ENCODE measurements around the gene RASGRP1. TPM values are rescaled to one million over a fixed set of nuclear protein-coding genes. Genes with fewer than 3 reads are reported as not detected.
A peak's percentile ranks its signal among the peaks of the same experiment; 100 is the strongest.

RASGRP1 gene
- total RNA-seq, 1 experiment from 2014 or later = 1.1 TPM

DNA sequence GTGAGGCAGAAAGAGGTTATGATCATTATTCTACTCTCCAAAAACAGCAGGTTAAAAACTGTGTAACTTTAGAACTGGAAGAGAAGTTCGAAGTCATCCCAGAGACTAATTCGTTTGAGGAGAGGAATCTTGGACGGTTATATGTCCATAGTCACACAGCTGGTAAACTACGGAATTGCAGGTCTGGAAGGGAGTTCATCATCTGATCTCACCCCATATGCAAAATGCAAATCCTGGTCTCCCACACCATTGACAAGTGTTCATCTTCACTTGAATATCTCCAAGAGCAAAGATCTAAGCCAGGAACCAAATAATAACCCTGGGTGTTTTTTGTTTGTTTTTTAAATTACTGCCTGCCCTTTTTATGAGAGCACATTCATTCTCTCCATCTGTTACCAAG lies 57.6 kb downstream of the RASGRP1 start:
- no peak for DNase-seq (ENCODE audit: low read depth)

DNA sequence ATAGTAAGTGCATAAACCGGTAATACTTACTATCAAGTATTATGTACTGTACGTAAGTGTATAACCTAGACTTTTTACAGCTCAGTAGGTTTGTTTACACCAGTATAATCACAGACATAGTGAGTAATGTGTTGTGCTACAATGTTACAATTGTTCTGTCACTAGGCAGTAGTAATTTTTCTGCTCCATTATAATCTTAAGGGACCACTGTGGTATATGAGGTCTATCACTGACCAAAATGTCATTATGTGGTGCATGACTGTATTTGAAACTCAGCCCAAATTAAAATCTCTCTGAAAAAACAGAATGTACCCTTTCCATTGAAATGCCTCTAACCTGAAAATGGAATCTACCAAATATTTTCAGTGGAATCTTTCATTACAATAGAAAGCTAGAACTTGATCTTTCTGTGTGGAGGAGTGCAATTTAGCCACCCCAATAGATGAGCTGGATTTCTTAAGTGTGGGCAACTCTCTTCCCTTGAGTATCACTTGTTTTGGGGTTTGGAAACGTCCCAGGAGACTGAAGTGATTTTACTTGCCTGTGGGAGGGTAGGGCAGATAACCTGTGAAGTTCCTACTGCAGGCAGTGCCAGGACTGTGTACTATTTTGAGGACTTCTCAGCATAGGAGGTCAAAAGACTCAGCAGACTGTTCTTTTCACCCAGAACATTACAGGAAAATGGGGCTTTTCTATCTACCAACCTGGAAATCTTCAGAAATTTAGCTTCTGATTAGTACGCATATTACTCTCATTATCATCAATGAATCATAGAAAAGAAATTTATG lies 59.7 kb downstream of the RASGRP1 start:
- DNase-seq (ENCODE audit: low read depth) = no peak

DNA sequence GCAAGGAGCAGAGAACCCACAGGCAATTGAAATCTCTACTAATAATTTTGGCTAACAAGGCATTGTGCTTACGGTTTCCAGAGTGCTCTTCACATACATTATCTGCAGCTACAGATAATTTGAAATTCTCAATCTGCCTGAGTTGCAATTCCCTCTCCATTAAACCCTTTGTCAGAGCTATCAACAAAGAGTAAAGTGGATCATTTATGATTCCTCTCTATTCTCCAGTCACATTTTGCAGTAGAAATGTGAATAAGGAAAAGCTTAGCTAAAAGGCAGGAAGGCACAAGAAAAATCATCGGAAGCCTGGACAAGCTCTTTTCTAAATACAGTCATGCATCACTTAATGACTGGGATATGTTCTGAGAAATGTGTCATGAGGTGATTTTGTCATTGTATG lies 61.1 kb downstream of the RASGRP1 start:
- DNase-seq (ENCODE audit: low read depth) = no peak

DNA sequence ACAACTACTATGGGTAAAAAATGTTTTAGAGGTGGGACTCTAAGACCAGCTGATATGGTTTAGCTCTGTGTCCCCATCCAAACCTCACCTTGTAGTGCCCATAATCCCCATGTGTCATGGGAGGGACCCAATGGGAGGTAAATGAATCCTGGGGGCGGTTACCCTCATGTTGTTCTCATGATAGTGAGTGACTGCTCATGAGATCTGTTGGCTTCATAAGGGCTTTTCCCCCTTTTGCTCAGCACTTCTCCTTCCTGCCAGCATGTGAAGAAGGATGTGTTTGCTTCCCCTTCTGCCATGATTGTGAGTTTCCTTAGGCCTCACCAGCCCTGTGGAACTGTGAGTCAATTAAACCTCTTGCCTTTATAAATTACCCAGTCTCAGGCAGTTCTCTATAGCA lies 65.0 kb downstream of the RASGRP1 start:
- no peak for DNase-seq (ENCODE audit: low read depth)

DNA sequence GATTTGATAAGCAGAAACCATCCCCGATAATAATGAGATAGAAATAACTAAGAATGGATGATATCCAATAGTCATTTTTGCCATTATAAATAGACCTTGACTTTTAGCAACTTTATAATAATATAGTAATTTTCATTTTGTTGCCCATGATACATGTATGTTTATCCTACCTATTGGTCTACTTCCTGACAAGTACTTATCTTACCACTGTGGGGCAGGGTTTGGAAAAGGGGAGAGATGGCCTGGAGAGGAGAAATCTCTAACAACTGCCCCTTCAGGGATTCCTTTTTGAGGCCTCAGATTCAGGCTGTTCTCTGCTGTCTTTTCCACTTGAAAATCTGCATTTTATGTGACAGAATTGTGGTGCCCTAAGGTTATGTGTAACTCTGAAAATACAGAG lies 68.5 kb downstream of the RASGRP1 start:
- no peak for DNase-seq (ENCODE audit: low read depth)

DNA sequence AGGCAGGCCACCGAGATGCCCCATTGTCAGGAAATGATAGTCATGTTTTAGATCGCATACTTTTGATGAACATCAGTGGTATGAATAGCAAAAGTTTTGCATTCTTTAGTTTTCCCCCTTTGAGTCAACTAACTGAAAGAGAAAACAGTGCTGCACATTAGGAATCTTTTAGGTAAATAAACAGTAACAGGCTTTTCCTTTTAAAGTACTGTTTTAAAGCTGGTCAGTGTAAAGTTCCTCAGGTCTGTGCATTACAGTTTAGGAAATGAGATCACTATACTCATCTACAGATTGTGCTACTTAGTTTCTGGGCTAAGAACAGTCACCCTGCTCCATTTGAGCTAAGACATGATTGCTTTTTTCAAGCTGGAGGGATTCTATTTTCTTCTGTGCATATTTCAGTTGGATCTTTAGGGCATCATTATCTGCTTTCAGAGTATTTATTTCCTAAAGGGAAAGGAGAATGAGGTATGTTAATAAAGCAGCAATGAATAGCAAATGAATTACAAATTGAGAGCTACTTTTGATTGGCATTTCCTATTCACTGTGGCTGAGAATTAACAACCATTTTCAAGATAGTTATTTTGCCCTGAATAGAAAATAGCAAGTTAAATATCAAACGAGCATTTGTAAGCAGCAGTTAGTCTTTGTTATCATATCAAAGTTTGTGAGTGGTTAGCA lies 74.2 kb downstream of the RASGRP1 start:
- no peak for DNase-seq (ENCODE audit: low read depth)

DNA sequence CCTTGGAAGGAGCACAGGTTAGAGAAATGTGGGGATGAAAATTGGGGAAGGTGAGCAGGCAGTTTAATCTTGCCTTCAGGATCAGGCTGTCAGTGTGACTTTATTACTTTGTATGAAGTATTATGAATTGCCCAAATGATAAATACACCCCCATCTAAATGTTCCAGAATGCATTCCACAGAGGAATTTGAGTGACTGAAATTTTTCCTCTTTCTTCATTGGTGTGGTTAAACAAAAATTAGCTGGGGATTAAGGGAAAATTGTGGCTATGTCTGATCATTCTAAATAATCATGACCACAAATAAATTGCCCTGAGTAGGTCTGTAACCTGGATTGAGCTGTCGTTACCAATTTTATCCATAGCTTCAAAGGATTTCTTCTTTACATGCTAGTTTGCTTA lies 77.2 kb downstream of the RASGRP1 start:
- DNase-seq (ENCODE audit: low read depth) = no peak

DNA sequence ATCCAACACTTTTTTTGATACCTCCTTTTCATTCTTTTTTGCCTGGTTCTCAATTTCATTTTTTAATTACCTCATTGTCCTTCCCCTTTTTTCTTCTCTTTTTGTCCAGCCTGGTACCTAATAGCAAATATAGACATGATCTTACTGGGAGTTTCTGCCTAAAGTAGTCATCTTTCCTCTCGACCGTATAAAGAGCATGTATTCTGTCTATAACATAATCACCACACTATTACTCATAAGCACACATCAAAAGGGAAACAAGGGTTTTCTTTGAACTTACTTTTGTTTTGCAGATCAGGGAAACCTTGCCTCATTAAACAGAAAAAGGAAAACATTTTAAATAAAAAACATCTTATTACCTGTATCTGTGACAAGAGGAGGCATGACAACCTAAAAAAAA lies 77.7 kb downstream of the RASGRP1 start:
- DNase-seq (ENCODE audit: low read depth) = no peak

DNA sequence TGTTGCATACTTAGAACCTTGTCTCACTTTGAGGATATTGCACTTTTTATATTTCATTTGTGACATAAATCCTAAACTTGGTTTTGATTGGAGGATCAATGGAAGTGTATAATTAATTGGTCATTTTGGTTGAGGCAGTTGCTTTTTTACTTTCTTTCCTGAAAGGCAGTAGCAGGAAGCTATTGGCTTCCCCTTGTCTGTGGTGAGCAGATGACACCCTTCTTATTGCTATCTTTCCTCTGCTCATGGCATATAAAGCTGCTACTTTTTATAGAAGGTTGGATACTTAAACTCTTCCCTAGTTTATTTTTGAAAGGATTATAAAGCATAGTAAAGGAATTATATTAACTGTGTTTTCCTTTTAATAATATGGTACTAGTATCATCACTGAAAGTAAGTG lies 82.0 kb downstream of the RASGRP1 start:
- no peak for DNase-seq (ENCODE audit: low read depth)

DNA sequence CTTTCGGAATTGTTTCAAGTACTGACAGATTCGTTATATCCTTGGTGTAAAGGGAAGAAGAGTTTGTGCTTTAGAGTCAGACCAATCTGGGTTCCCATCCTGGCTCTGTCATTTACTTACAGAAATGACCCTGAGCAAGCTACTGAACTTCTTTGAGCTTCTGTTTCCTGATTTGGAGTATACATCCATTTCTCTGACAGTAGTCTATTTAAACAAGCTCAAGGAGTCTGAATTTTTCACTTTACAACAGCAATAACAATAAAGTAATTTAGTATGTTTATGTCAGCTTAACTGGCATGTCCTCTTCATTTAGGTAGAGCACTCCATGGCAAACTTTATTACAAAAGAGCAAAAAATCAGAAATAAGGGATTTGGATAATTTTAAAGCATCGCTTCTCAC lies 82.9 kb downstream of the RASGRP1 start:
- no peak for DNase-seq (ENCODE audit: low read depth)

DNA sequence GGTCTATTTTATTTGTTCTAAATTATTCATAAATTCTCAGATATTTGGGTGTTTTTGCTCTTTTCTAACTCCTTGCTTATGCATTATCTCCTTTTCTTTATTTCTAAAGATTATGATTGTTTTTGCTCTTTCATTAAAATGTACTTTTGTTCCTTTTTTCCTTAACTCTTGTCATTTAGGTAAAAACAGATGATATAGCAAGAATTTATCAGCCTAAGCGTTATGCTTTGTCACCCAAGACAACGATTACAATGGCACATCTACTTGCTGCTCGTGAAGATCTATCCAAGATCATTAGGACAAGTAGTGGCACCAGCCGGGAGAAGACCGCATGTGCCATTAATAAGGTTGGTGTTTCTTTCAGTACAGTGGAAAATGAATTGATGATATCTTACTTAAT lies 83.5 kb downstream of the RASGRP1 start:
- DNase-seq (ENCODE audit: low read depth) = no peak

DNA sequence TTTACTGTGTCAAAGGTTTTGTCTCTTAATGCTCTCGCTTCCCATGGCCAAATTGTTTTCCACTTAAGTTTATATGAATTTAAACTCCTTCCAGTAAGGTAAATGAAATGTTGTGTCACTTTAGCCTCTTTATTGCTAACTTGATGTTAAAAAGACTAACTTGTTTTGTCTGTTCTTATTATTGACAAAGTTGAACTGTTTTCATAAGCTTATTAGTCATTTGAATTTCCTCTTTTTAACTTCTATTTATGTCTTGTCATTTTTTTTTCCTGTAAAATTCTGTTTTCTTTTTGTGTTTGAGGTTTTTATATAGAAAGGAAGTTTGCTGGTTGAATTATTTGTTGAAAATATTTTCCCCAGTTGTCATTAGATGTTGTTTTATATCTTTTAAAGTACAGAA lies 84.9 kb downstream of the RASGRP1 start:
- no peak for DNase-seq (ENCODE audit: low read depth)

DNA sequence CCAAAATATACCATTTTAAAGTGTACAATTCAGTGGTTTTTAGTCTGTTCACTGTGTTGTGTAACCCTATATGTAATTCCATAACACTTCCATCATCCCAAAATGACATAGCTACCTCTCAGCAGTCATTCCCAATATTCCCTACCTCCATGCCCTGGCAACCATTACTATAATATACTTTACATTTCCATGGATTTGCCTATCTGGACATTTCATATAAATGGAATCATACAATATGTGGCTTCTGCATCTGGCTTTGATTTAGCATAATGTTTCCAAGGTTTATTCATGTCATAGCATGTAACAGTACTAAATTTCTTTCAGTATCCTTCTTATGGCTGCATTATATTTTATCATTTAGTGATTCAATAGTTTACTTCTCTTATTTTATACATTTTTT lies 85.3 kb downstream of the RASGRP1 start:
- no peak for DNase-seq (ENCODE audit: low read depth)

DNA sequence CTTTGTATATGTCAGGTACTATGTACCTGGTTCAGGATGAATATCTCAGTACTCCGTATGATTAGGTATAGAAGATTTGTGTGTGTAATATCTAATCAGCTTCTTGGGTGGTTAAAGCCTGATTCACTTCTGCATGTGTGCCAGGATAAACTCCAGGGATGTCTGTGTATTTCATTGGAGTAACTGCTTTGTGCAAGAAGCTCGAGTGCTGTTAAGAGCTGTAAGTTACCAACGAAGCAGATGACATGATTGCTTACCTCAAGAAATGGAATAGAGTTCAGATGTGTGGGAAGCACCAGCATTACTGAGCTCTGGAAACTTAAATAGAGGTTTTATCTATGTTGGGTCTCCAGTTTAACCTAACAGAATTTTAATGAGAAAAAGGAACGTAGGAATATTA lies 87.0 kb downstream of the RASGRP1 start:
- no peak for DNase-seq (ENCODE audit: low read depth)

DNA sequence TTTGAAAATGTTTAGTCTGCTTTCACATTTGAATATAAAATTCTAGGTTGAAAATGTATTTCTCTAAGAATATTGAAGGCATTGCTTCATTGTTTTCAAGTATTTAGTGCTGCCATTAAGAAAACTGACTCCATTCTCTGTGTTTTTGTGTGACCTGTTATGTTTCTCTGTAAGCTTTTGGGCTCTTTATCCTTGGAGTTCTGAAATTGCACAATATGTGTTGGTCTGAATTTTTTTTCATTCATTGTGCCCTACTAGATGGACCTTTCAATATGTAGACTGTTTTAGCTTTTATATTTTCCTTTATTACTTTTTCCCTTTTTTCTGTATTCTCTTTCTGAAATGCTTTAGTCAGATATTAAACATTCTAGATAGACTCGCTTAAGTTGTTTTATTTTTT lies 88.5 kb downstream of the RASGRP1 start:
- no peak for DNase-seq (ENCODE audit: low read depth)

DNA sequence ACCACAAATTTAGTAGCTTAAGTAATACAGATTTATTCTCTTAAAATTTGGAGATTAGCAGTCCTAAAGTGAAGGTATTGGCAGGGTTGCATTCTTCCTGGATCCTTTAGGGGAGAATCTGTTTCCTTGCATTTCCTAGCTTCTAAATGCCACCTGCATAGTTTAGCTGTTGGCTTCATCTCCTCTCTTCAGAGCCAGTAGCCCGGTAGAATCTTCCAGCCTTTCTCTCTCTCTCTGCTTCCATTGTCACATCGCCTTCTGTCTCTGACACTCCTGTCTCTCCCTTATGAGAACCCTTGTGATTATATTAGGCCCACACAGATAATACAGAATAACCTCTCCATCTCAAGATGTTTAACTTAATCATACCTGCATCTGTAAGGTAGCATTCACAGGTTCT lies 89.3 kb downstream of the RASGRP1 start:
- DNase-seq (ENCODE audit: low read depth) = no peak

DNA sequence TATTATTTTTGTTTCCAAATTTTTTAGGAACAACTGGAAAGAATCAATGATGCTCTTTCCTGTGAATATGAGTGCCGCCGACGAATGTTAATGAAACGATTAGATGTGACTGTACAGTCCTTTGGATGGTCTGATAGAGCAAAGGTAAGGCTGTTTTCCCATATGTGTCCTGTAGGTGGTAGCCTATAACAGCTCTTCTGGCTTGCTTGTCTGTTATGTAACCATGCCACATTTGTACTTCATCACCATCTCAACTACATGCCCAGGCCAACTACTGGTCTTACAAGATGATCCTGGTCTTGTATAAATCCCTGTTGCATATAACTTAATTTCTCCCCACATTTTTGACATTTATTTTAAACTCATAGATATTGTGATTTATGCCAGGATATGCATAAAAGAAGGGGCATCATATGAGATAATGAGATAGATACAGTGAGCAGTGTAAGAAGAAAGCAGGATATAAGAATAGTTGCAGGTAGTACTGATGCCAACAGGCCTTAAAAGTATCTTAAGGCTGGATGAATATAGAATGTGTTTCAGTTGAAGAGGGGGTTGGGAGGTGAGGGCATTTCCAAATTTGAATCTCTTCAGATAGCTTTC lies 90.4 kb downstream of the RASGRP1 start:
- DNase-seq (ENCODE audit: low read depth) = peak; percentile 34

DNA sequence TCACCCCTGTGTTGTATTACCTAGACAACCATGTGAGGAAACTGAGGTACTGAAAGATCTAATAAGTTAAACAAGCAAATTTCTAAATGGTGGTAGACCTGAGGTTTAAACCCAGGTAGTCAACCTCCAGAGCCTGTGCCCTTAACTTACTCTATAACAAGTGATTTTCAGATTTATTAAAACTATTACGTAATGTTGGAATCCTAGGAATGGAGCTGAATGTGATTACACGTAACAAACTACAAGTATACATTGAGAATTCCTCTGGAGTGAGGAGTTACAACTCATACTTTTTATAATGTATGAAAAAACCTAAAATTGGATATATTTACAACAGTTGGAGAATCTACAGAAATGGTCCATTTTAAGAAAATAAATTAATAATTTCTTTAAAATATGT lies 92.6 kb downstream of the RASGRP1 start:
- DNase-seq (ENCODE audit: low read depth) = no peak

DNA sequence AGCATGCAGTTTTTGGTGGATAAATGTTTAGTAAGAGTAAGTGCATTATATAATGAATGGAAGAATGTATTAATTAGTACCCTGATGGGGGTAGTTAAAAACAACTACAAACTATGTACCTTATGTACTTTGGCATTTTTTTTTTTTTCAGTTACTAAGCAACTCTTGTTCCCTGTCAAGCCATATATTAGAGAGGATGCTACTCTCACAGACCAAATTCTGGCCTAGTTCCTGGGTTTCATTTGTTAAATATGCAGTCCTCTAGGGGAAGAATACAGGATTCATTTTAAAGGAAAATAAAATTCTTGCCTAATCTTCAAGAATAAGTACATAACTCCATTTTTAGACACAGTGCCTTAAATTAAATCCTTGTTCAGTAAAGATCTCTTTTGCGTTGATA lies 93.8 kb downstream of the RASGRP1 start:
- DNase-seq (ENCODE audit: low read depth) = no peak

DNA sequence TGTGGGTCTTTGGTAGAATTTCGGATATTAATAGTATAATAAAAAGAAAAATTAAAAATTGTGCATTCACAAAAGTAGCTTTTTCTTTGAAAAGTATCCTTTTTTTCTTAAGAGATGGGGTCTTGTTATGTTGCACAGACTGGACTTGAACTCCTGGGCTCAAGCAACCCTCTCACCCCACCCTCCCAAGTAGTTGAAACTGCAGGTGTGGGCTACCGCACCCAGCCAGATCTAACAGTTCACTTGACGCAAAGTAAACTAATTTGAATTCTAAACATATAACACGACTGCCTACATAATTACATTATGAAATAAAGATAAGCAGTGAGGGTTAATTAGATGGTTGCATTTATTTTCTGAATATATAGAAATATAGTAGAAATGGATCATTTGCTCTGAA lies 99.9 kb downstream of the RASGRP1 start:
- no peak for DNase-seq (ENCODE audit: low read depth)

DNA sequence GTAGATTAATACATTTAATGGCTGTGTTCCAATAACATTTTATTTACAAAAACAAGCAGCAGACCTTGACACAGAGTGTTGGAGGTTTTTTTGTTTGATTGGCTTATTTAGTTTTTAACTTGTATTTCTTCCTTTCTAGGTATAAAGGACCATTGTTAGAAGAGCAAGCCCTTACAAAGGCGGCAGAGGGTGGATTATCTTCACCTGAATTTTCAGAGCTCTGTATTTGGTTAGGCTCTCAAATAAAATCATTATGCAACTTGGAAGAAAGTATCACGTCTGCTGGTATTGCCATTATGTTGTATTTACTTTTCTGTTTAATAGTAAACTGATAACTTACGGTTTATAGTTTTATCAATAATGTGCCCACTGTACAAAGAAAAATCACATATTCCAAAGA lies 100.7 kb downstream of the RASGRP1 start:
- DNase-seq (ENCODE audit: low read depth) = no peak

DNA sequence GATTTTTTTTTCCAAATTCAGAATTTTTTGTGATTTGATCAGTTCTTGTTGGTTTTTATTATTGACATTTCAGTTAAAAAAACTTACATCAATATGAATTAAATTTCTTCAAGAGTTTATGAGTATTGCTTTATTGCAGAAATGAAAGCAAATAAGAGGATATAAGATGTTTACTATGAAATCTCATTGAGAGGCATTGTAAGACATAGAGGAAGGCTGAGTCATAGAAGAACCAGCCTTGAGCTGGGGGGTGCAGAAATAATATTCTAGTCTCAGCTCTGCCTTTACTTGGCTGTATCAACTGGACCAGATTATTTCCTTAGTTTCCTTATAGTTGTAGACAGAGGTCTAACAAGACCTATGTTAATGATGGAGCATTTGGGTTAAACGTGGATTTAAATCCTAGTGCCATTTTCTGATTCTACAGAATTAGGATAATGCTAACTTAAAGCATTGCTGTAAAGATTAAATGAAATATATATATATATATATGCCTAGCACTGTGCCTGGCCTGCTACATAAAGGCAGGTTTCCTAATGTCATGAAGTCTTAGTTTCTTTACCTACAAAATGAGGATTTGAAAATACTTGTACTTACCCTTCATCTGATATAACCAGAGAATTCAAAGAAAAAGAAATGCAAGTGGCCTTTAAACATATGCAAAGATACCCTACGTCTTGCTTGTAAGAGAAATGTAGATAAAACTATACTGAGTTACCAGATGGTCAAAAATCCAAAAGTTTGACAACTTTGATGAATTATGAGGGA lies 103.4 kb downstream of the RASGRP1 start:
- DNase-seq (ENCODE audit: low read depth) = no peak

DNA sequence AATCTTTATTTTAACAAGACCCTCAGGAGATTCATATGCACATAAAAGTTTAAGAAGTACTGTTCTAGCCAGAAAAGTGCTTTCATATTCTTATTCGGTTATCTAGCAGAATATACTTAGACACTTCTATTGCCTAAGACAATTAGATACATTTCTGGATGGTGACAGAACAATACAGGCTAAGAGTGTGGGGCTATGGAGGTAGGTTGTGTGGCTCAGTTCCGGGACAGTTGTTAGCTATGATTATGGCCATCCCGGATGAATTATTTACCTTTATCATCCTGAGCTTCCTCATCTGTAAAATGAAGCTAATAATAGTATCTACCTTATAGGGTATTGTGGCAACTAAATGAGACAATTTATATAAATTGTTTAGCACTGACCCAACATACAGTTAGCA lies 104.1 kb downstream of the RASGRP1 start:
- DNase-seq (ENCODE audit: low read depth) = no peak
